Spleen (tissue), 7 donors: ENCODE measurements around the gene TPX2.

Experiments used
- CTCF ChIP-seq, 11 experiments: fragments of 200-600 bp in 7 of 11; fragments of 450-650 bp in 4 of 11; sonication (generic) in 4 of 11; IDR thresholded peaks in 8 of 11; conservative IDR thresholded peaks in 3 of 11; 1 replicate in 7 of 11; 2 replicates in 4 of 11; pipeline versions ENCODE4 v1.4.0 to v1.8.0; 2016 to 2021; ENCODE audit warnings: antibody characterized with exemption in 11 of 11, inconsistent platforms in 4 of 11, mild to moderate bottlenecking in 1 of 11
- POLR2A ChIP-seq, 3 donors: fragments of 450-650 bp; IDR thresholded peaks; one replicate each; pipeline ENCODE4 v1.5.1; 2017; ENCODE audit warnings: antibody characterized with exemption in 3 of 3, mild to moderate bottlenecking in 1 of 3
- donor health status: DM: no; HTN: no; CAD: no; lungs with moderate emphysema.
- donor health status: DM: no; HTN: no; CAD: no.
- donor health status: DM: no; HTN: no; CAD: no.

GRCh38 chr20:31829731-31830130 lies 90.6 kb downstream of the TPX2 start:
- no peak for TF ChIP-seq CTCF (IDR thresholded peaks at IDR 0.05 in 8 of 11, conservative IDR thresholded peaks at IDR 0.05 in 3 of 11)
- no peak for TF ChIP-seq POLR2A (IDR thresholded peaks at IDR 0.05)
